Activated T-cell treated with anti-CD3 and anti-CD28 coated beads for 24 hours (primary cell): ENCODE data around the gene WDFY4.
A peak's percentile ranks its signal among the peaks of the same experiment; 100 is the strongest.

ENCODE experiments used
- DNase-seq: peaks from one replicate; pipeline ENCODE4 v3.0.0-alpha.2; 2020; ENCODE audit warnings: low read depth

The WDFY4 gene

GRCh38 chr10:48656241-48656913 lies 28.3 kb upstream of the WDFY4 start:
- DNase-seq, result peak; percentile 83

GRCh38 chr10:48656914-48657305 lies 27.8 kb upstream of the WDFY4 start:
- DNase-seq, result no peak

- DNase-seq, result no peak
Measured at GRCh38 chr10:48657416-48657815, 27.3 kb upstream of the WDFY4 start.

GRCh38 chr10:48658243-48658974 lies 26.3 kb upstream of the WDFY4 start:
- peak; percentile 48 for DNase-seq

GRCh38 chr10:48658975-48659269 lies 25.8 kb upstream of the WDFY4 start:
- no peak for DNase-seq

- no peak for DNase-seq
Measured at GRCh38 chr10:48659790-48660189, 24.9 kb upstream of the WDFY4 start.

GRCh38 chr10:48661441-48661840 lies 23.2 kb upstream of the WDFY4 start:
- no peak for DNase-seq

- DNase-seq, result no peak
Measured at GRCh38 chr10:48667960-48668590, 16.6 kb upstream of the WDFY4 start.

- no peak for DNase-seq
Measured at GRCh38 chr10:48670978-48671913, 13.4 kb upstream of the WDFY4 start.

- no peak for DNase-seq
Measured at GRCh38 chr10:48671914-48672595, 12.6 kb upstream of the WDFY4 start.

GRCh38 chr10:48672596-48673265 lies 11.9 kb upstream of the WDFY4 start:
- no peak for DNase-seq

- no peak for DNase-seq
Measured at GRCh38 chr10:48677625-48678024, 7.0 kb upstream of the WDFY4 start.

- no peak for DNase-seq
Measured at GRCh38 chr10:48678041-48678440, 6.6 kb upstream of the WDFY4 start.

GRCh38 chr10:48681740-48682139 lies 2.9 kb upstream of the WDFY4 start:
- no peak for DNase-seq

- DNase-seq, result no peak
Measured at GRCh38 chr10:48682265-48682664, 2.4 kb upstream of the WDFY4 start.

- DNase-seq, result no peak
Measured at GRCh38 chr10:48683424-48683823, 1.2 kb upstream of the WDFY4 start.

GRCh38 chr10:48683868-48684267 lies 805 bp upstream of the WDFY4 start:
- no peak for DNase-seq

GRCh38 chr10:48684463-48684791 lies 246 bp upstream of the WDFY4 start:
- no peak for DNase-seq

- no peak for DNase-seq
Measured at GRCh38 chr10:48685731-48686130, 1.1 kb downstream of the WDFY4 start.

- DNase-seq, result no peak
Measured at GRCh38 chr10:48690791-48691660, 6.4 kb downstream of the WDFY4 start.
